Measurements from ENCODE around the gene RBMS3.

- TF ChIP-seq CTCF (IDR thresholded peaks at IDR 0.05) (no peak), POLR2A (IDR thresholded peaks at IDR 0.05) (no peak)
These were observed 264.0 kb downstream of the RBMS3 start for GRCh38 chr3:29544701-29545363.

Data from thyroid gland (tissue), 4 donors.